Activated naive CD8-positive, alpha-beta T cell treated with anti-CD3 and anti-CD28 coated beads, Interleukin-2, amount 10 ng/mL, durations not matched to agents 7 days and 5 days (primary cell): ENCODE data around the gene SETMAR. TPM values are rescaled to one million over a fixed set of nuclear protein-coding genes. Genes with fewer than 3 reads are reported as not detected.
"Not testable (repeated sequence)": the region's sequence is repeated elsewhere in the genome, so short reads cannot be mapped to it uniquely, and the experiment has no call there.

Experiments
- ATAC-seq: fragments of 150-1000 bp; cut with Tn5 transposase; one replicate; pipeline ENCODE4 v1.10.0; 2021; ENCODE audit warnings: low read depth, moderate library complexity
- POLR2A ChIA-PET: fragments of 350-600 bp; sonication (Branson Sonifier 250); formaldehyde crosslinking; loops from one replicate; lab custom pipeline; 2021; ENCODE audit warnings: antibody characterized with exemption; lab: Charles Lee
- DNase-seq: peaks from one replicate; pipeline ENCODE4 v3.0.0; 2021
- H3K27ac Mint-ChIP-seq: one replicate; pipeline ENCODE4 v1.8.0; 2022; ENCODE audit warnings: mild to moderate bottlenecking, mixed read lengths
- H3K27me3 Mint-ChIP-seq: one replicate; pipeline ENCODE4 v1.8.0; 2022; ENCODE audit warnings: mild to moderate bottlenecking, moderate library complexity, mixed read lengths
- H3K36me3 Mint-ChIP-seq: one replicate; pipeline ENCODE4 v1.8.0; 2021; ENCODE audit warnings: mild to moderate bottlenecking, mixed read lengths
- H3K4me1 Mint-ChIP-seq: one replicate; pipeline ENCODE4 v1.8.0; 2021; ENCODE audit warnings: mixed read lengths
- H3K4me3 Mint-ChIP-seq: one replicate; pipeline ENCODE4 v1.8.0; 2022; ENCODE audit warnings: mild to moderate bottlenecking, moderate library complexity, mixed read lengths
- H3K9me3 Mint-ChIP-seq: one replicate; pipeline ENCODE4 v1.8.0; 2021; ENCODE audit warnings: mixed read lengths
- total RNA-seq, 2 experiments: library from RNA; stranded (reverse); gene quantifications; one replicate each; pipeline ENCODE4 v1.2.3, GENCODE V29; 2021

Gene SETMAR
- total RNA-seq = 10 to 100 TPM in 1 of 2 experiments, 1 to 10 TPM in 1; 10.0 to 11.3 TPM

- Mint-ChIP-seq H3K9me3 (no peaks in the 10 kb centered on the region), H3K36me3 (peaks cover 18% of the 10 kb centered on the region), H3K27ac (peak within 1 kb of the TSS; percentile 99), H3K4me1 (peaks cover 14% of the 10 kb centered on the region), H3K27me3 (no peaks in the 10 kb centered on the region), H3K4me3 (peak within 1 kb of the TSS; percentile 96)
- POLR2A ChIA-PET = interaction anchor here (1.8 kb wide), 1 partner anchor 48 kb away, joined by 4 read pairs; no protein-coding TSS in a partner anchor
- ATAC-seq = peak; percentile 94
- peak; percentile 89 for DNase-seq
Observed at GRCh38 chr3:4303187-4304123, at the start of gene SETMAR. SETMAR (plus strand) TSS chr3:4303369; CDS start chr3:4303371, 2 bp downstream.

DNA sequence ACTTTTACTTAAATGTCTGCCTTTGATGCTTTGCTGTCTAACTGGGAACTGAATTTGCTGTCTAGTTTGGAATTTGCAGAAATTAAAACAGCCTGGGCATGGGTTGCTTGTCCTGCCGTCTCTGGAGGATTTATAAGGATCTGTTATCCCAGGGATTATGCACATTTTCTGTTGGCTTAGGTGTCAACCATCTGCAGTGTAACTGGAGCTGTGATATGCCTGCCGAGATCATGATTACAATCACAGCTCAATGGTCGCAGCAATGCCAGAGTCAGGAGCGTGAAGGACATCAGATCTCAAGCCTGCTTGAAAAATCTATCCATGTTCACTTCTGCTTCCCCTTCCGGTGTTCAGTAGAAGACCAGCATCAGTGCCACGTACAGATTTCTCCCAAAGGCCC lies 41.8 kb upstream of the SETMAR start:
- Mint-ChIP-seq H3K27me3 (no peaks in the 10 kb centered on the region), H3K36me3 (no peaks in the 10 kb centered on the region), H3K27ac (no peak overlapping the region), H3K9me3 (no peaks in the 10 kb centered on the region), H3K4me3 (no peak overlapping the region), H3K4me1 (no peaks in the 10 kb centered on the region)
- ATAC-seq (no peak), DNase-seq (no peak)
- POLR2A ChIA-PET = no interaction called here

GRCh38 chr3:4264040-4264439 lies 39.1 kb upstream of the SETMAR start:
- no peak overlapping the region for H3K4me3 Mint-ChIP-seq
- no peak for ATAC-seq
- no peak for DNase-seq
- no peaks in the 10 kb centered on the region for H3K27me3 Mint-ChIP-seq
- POLR2A ChIA-PET = no interaction called here
- no peaks in the 10 kb centered on the region for H3K4me1 Mint-ChIP-seq
- H3K27ac Mint-ChIP-seq = no peak overlapping the region
- no peaks in the 10 kb centered on the region for H3K9me3 Mint-ChIP-seq
- H3K36me3 Mint-ChIP-seq = peaks cover 2% of the 10 kb centered on the region

- peaks cover 8% of the 10 kb centered on the region for H3K4me1 Mint-ChIP-seq
- H3K36me3 Mint-ChIP-seq = peaks cover 2% of the 10 kb centered on the region
- H3K27ac Mint-ChIP-seq = no peak overlapping the region
- POLR2A ChIA-PET = interaction anchor here (1.0 kb wide), 1 partner anchor 19 kb away, joined by 3 read pairs; no protein-coding TSS in a partner anchor
- DNase-seq (no peak), ATAC-seq (peak; percentile 42)
- peak overlapping the region; percentile 41 for H3K4me3 Mint-ChIP-seq
- no peaks in the 10 kb centered on the region for H3K9me3 Mint-ChIP-seq
- no peaks in the 10 kb centered on the region for H3K27me3 Mint-ChIP-seq
Observed at GRCh38 chr3:4270720-4271119, 32.4 kb upstream of the SETMAR start.

DNA sequence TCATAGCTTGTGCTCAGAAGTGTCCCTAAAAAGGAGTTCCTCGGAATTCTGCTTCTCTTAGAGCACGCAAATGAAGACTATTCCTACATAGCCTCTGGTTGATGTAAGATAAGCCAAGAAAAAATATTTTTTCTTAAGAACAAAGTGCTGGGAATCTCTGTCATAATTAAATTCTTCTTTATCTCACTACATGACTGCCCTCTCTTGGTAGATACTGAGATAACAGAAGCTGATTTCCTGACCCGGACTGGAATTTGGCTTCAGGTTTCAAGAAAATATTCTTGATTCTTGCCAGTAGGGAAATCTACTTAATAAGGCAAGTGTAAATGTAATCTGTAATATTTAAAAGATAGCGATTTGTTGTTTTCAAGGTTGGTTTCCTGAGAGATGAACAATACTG lies 31.3 kb upstream of the SETMAR start:
- Mint-ChIP-seq H3K27me3 (no peaks in the 10 kb centered on the region), H3K4me3 (no peak overlapping the region), H3K36me3 (peaks cover 2% of the 10 kb centered on the region), H3K27ac (no peak overlapping the region), H3K9me3 (no peaks in the 10 kb centered on the region), H3K4me1 (peaks cover 8% of the 10 kb centered on the region)
- no peak for ATAC-seq
- POLR2A ChIA-PET = no interaction called here
- no peak for DNase-seq

DNA sequence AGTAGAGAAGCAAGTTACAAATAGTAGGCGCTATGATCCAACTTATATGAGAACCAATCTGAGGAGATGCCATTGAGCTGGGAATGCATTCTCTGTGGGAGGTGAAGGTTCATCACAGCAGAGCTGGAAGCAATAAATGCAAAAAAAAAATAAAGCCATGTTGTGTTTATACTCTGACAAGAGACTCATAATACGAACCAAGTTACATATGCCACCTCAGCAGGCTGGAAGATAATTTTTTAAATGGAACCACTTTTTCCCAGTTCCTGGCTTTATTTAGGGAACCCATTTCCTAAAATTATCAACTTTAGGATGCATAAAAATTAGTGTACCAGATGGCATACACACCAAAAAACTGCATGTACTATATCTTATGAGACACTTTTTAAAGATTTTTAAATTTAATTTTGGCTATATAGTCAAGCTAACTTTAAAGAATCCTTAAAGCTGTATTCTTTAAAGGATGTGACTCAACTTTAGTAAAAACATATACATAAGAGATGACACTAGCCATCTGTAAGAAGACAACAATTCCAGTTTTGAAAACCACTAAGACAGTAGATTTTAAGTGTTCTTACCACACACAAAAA lies 23.6 kb upstream of the SETMAR start:
- DNase-seq (no peak), ATAC-seq (no peak)
- Mint-ChIP-seq H3K9me3 (no peaks in the 10 kb centered on the region), H3K27ac (no peak overlapping the region), H3K36me3 (no peaks in the 10 kb centered on the region), H3K4me3 (no peak overlapping the region), H3K4me1 (no peaks in the 10 kb centered on the region), H3K27me3 (peaks cover 8% of the 10 kb centered on the region)
- POLR2A ChIA-PET = no interaction called here

DNA sequence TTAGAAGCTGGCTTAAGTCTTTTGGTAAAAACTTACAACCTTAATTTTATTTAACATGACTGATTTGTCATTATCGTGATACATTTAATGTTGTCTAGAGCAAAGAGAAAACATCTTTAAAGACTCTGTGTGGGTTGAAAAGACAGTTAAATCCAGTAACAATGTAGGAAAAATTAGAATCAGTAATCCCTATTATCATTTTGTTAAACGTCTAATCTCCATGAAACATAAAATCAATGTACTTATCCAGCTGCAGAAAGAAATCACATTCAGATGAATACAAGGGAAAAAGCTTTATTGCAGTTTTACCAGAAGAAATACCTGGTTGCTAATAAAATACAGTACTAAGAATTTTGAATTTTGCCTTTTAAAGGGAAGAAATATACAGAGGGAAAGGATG lies 21.2 kb upstream of the SETMAR start:
- no peak for ATAC-seq
- Mint-ChIP-seq H3K4me1 (no peaks in the 10 kb centered on the region), H3K27ac (no peak overlapping the region), H3K4me3 (no peak overlapping the region), H3K27me3 (peaks cover 8% of the 10 kb centered on the region), H3K36me3 (no peaks in the 10 kb centered on the region), H3K9me3 (no peaks in the 10 kb centered on the region)
- no peak for DNase-seq
- POLR2A ChIA-PET = no interaction called here

- Mint-ChIP-seq H3K4me1 (no peaks in the 10 kb centered on the region), H3K9me3 (no peaks in the 10 kb centered on the region), H3K4me3 (no peak overlapping the region), H3K27me3 (peaks cover 16% of the 10 kb centered on the region), H3K27ac (no peak overlapping the region), H3K36me3 (no peaks in the 10 kb centered on the region)
- no peak for ATAC-seq
- DNase-seq = no peak
- POLR2A ChIA-PET = no interaction called here
Observed at GRCh38 chr3:4284865-4285264, 18.3 kb upstream of the SETMAR start.

DNA sequence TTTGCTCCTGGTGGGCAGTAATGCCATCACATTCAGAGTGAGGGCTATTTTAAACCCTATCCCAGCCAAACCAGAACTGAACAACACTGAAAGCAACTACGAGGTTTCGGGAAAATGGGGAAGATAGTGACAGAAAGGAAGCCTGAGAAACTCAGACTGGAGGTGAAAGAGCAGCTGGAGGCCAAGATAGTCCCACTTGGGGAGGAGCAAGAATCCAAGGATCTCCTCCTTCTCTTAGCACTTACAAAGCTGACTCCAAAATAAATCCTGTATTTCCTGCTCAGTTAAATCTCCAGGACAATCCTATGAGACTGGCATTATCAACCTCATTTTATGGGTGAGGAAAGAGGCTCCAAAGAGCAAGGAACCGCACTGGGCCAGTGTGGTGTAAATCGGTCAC lies 14.1 kb upstream of the SETMAR start:
- Mint-ChIP-seq H3K9me3 (no peaks in the 10 kb centered on the region), H3K4me3 (no peak overlapping the region), H3K27ac (no peak overlapping the region), H3K36me3 (no peaks in the 10 kb centered on the region), H3K4me1 (peaks cover 5% of the 10 kb centered on the region), H3K27me3 (peaks cover 8% of the 10 kb centered on the region)
- DNase-seq (no peak), ATAC-seq (no peak)
- POLR2A ChIA-PET = no interaction called here

DNA sequence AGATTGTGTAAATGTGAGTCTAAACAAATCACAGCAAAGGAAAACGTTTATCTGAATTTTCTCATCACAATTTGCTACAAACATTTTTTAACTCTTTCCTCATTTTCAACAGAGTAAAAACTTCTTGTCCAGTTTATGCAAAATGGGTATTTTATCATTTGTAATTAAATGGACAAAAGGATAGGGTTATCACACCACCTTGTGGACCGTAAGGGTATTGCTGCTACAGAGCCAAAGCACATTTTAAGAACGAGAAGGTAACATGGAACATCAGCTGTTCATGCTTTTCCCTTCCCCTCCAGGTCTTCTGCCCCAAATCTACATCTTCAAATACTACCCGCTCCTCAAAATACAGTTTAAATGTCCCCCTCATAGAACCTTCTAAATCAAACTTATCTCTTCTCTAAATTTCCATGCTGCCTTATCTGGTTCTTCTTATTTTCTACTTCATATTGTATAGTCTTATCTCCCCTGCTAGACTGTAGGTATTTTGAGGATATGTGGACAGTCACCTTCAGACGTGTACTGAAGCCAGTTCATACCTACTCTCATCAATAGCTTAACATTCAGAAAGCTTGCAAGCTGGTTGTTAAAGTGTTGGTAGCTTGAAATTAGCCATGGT lies 12.8 kb upstream of the SETMAR start:
- H3K4me1 Mint-ChIP-seq = peaks cover 5% of the 10 kb centered on the region
- H3K27me3 Mint-ChIP-seq = peaks cover 8% of the 10 kb centered on the region
- POLR2A ChIA-PET = no interaction called here
- no peak overlapping the region for H3K27ac Mint-ChIP-seq
- no peak overlapping the region for H3K4me3 Mint-ChIP-seq
- DNase-seq = no peak
- no peaks in the 10 kb centered on the region for H3K9me3 Mint-ChIP-seq
- H3K36me3 Mint-ChIP-seq = no peaks in the 10 kb centered on the region
- ATAC-seq = no peak

GRCh38 chr3:4292301-4292700 lies 10.9 kb upstream of the SETMAR start:
- peaks cover 5% of the 10 kb centered on the region for H3K4me1 Mint-ChIP-seq
- no peak overlapping the region for H3K27ac Mint-ChIP-seq
- DNase-seq = no peak
- H3K36me3 Mint-ChIP-seq = no peaks in the 10 kb centered on the region
- H3K9me3 Mint-ChIP-seq = no peaks in the 10 kb centered on the region
- no peak overlapping the region for H3K4me3 Mint-ChIP-seq
- peaks cover 8% of the 10 kb centered on the region for H3K27me3 Mint-ChIP-seq
- POLR2A ChIA-PET = no interaction called here
- no peak for ATAC-seq

DNA sequence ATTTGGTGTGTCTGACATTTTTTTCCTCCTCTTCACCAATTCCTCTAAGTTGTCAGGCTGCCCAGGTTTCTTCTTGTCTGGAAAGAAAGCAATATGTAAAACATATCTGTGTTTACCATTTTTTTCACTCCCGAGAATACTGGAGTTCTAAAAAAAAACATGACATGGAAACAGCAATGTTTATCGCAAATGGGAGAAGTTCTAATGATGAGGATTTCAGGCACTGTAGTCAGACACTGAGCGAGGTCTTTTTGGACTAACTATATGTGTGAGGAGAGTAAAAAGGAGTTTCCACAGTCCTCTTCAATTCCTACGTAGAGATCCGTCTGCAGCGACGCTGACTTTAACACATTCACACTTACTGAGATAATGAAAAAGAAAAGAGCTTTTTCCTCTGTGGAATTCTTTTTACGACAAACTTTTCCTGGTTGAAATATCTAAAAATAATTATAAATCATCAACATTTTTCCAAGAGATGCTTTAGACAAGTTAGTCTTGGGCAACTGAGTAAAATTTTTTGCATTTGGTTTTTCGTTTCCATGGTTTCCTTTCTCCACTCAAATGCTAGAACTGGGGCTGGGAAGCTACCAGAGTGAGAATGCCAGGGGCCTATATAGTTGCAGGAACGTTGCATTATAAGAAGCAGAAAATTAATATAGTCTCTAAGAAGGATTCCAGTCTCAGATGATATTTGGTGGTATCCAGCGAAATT lies 8.4 kb upstream of the SETMAR start:
- ATAC-seq (no peak), DNase-seq (no peak)
- Mint-ChIP-seq H3K9me3 (no peaks in the 10 kb centered on the region), H3K4me1 (peaks cover 5% of the 10 kb centered on the region), H3K4me3 (no peak overlapping the region), H3K36me3 (no peaks in the 10 kb centered on the region), H3K27me3 (no peaks in the 10 kb centered on the region), H3K27ac (no peak overlapping the region)
- POLR2A ChIA-PET = no interaction called here

DNA sequence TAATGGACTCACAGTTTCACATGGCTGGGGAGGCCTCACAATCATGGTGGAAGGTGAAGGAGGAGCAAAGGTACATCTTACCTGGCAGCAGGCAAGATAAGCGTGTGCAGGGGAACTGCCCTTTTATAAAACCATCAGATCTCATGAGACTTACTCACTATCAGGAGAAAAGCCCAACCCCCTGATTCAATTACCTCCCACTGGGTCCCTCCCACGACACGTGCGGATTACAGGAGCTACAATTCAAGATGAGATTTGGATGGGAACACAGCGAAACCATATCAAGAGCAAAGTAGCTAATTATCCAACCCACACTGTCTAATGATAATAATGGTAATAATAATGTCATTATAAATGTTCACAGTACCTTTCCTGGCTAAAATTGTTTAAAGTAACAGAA lies 6.7 kb upstream of the SETMAR start:
- H3K4me1 Mint-ChIP-seq, H3K27ac Mint-ChIP-seq, H3K36me3 Mint-ChIP-seq, H3K27me3 Mint-ChIP-seq, ATAC-seq, H3K9me3 Mint-ChIP-seq, H3K4me3 Mint-ChIP-seq, DNase-seq: not testable (repeated sequence)
- POLR2A ChIA-PET = interaction anchor here (1.7 kb wide), 1 partner anchor 12 kb away, joined by 3 read pairs; no protein-coding TSS in a partner anchor
